ENCODE results near the gene ASB13.

The ASB13 gene

DNA sequence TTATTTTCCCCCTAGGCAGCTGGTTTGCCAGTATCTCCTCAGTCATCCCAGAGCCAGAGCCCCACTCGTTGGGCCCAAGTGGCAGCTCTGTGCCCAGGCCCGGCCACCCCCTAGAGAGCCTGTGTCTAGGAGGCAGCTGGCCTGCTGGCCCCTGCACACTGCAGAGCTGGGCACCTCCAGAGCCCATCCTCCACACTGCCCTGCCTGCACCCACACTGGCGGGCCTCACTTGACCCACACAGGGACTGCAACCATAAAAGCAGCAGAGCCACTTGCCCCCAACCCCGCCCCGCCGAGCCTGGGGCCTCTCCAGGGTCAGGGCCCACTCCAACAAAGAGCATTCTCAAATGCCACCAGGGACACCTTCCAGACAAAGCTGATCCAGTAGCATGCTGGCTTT lies 5.4 kb downstream of the ASB13 start:
- TF ChIP-seq, protein P1, sequence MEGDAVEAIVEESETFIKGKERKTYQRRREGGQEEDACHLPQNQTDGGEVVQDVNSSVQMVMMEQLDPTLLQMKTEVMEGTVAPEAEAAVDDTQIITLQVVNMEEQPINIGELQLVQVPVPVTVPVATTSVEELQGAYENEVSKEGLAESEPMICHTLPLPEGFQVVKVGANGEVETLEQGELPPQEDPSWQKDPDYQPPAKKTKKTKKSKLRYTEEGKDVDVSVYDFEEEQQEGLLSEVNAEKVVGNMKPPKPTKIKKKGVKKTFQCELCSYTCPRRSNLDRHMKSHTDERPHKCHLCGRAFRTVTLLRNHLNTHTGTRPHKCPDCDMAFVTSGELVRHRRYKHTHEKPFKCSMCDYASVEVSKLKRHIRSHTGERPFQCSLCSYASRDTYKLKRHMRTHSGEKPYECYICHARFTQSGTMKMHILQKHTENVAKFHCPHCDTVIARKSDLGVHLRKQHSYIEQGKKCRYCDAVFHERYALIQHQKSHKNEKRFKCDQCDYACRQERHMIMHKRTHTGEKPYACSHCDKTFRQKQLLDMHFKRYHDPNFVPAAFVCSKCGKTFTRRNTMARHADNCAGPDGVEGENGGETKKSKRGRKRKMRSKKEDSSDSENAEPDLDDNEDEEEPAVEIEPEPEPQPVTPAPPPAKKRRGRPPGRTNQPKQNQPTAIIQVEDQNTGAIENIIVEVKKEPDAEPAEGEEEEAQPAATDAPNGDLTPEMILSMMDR (IDR thresholded peaks at IDR 0.05; ENCODE audit: extremely low read depth, missing control alignments) = no peak
- no peak for DNase-seq (ENCODE audit: low spot score)

DNA sequence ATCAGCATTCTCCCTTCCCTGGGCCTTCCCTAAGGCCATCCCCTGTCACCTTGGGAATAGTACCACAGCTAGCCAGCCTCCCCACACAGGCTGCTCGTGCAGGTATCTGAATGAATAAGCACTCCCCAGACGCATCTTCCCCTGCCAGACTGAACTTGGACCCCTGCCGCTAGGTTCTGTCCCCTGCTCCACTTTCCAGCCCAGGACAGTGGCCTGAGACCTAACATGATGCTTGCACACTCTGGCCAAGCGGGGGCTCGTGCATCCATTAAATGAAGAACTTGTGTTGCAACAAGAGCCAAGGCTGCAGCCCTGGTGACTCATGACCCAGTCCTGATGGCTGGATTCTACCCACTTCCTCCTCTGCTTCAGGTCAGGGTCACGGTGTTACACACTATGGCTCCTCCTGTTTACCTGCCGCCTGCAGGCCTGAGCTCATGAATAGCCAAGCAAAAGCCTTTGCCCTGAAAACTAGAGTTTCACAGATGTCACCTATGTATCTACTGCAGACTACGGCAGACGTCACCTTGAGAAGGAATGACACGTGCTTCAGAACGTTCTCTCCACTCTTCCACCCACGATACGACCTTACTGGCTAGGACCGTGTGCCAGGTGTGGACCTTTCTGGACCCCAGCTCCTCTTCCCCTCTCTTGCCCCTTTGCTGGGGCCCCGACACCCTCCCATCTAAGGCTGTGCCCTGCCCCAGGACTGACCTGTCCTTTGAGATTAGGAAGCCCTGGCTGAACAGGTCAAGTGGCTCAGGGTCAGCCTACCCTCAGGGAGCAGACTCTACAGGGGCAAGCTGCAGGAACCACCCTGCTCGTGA lies 6.5 kb downstream of the ASB13 start:
- TF ChIP-seq, protein P1 (IDR thresholded peaks at IDR 0.05; ENCODE audit: extremely low read depth, missing control alignments) = no peak
- peak; percentile 66 for DNase-seq (ENCODE audit: low spot score)

DNA sequence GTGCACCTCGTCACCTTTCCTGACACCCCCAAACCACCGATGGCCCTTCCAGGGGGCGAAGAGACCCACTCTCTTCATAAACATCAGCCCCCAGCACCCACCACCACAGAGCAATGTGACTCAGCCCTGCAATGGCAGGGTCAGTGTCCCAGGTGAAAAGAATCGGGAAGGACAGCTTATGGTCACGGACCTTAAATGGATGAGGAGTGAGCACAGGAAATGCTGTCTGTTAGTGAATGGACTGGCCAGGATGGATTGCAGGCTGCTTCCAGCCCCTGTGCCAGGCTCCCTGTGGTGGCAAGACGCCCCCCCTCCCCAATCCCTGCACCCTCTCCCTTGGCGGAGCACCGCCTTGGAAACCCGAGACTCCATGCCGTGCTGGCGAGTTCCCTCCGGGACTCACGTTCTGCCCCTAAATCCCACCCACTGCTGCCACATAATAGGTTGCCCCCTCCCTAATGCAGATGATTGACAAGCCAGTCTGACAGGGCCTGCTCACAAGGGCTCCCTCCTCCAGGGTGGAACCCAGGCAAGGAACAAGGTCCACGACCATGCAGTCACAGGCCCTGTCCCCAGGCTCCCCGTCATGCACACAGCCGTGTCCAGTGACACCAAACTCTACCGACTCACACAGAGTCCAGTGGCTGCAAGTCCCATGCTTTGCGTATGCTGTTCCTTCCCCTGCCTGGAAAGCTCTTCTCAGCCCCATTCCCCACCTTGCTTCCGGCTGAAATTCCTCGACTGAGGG lies 7.3 kb downstream of the ASB13 start:
- TF ChIP-seq, protein P1 (IDR thresholded peaks at IDR 0.05; ENCODE audit: extremely low read depth, missing control alignments) = no peak
- no peak for DNase-seq (ENCODE audit: low spot score)

DNA sequence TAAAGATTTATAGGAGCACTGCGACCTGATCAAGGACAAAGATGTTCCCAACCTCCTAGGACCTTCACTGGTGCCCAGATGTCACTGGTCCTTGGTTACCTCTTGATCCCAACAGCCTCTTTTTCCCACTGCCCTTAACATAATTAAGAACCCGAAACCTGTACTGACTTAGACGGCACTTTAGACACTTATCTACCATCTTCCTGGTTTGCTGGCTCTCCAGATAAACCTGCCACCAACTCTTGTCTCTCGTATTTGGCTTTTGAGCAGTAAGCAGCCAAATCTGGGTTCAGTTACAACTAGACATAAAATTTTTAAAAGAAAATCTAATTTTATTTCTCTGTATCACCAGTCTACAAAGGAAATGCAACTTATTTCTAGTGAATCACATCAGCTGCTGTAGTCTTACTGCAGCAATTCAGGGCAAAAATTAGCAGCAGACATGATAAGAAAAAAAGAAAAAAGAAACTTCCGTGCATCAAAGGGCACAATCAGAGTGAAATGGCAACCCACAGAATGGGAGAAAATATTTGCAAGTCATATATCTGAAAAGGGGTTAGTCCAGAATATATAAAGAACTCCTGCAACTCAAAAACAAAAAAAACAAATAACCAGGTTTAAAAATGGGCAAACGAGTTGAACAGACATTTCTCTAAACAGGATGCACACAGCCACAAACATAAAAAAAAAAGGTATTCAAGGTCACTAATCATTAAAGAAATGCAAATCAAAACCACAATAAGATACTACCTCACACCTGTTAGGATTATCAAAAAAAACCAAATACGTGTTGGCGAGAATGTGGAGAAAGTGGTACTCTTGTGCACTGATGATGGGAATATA lies 9.4 kb downstream of the ASB13 start:
- TF ChIP-seq, protein P1 (IDR thresholded peaks at IDR 0.05; ENCODE audit: extremely low read depth, missing control alignments) = no peak
- no peak for DNase-seq (ENCODE audit: low spot score)

DNA sequence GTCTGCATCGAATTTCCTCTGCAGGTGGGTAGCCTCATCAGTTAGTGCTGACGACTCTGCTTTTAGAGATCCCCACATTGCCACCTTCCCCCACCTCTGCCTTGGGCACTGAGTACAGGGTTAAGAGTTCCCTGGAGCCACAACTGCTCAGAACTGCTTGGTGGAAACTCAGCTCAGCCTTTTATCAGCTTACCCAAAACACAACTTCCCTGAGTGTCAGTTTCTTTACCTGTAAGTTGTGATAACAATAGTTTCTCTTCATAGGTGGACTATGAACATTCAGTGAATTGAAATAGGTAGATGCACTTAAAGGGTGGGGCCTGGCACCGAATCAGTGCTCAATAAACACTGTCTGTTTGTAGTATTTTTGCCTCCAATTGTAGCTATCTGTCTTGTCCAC lies 11.3 kb downstream of the ASB13 start:
- TF ChIP-seq, protein P1 (IDR thresholded peaks at IDR 0.05; ENCODE audit: extremely low read depth, missing control alignments) = no peak
- no peak for DNase-seq (ENCODE audit: low spot score)

DNA sequence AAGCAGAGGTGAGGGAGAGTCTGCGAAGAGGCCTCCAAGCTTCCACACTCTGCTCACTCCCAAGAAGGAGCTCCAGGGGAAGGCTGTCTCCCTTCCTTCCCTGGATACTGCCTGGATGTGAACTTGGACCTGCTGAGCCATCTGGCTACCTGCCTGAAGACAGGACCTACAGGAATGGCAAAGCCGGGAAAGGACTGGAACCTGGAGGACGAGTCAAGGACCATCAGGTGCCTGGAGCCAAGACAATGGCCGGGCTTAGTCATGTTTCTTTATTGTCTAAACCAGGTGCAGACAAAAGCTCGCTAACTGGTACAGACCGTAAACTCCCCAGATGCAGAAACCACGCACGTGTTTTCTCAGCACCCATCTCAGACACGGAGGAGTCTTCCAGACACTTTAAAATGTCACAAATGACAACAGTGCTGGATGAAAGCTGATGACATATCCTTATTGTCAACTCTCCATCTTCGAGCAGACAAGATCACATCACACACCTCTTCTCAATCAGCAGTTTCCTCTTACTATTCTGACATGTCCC lies 12.1 kb downstream of the ASB13 start:
- TF ChIP-seq, protein P1 (IDR thresholded peaks at IDR 0.05; ENCODE audit: extremely low read depth, missing control alignments) = no peak
- DNase-seq (ENCODE audit: low spot score) = no peak

Data from GM20000 (cell line).